RPMI7951 (cell line): ENCODE results near the gene STON1. TPM values are rescaled to one million over a fixed set of nuclear protein-coding genes. Genes with fewer than 3 reads are reported as not detected.
"Not testable (repeated sequence)": the region's sequence is repeated elsewhere in the genome, so short reads cannot be mapped to it uniquely, and the experiment has no call there.

ENCODE experiments used
- DNase-seq: peaks from one replicate; pipeline ENCODE4 v3.0.0-alpha.2; 2012; ENCODE audit warnings: low read depth
- total RNA-seq: library from RNA; depleted of rRNA; stranded (reverse); fragments of >200 nt; shearing (Covaris generic); gene quantifications from 2 replicates; pipeline ENCODE4 v1.2.3, GENCODE V29; 2014

The STON1 gene
- total RNA-seq, 1 experiment from 2014 or later = 7.0 TPM

DNA sequence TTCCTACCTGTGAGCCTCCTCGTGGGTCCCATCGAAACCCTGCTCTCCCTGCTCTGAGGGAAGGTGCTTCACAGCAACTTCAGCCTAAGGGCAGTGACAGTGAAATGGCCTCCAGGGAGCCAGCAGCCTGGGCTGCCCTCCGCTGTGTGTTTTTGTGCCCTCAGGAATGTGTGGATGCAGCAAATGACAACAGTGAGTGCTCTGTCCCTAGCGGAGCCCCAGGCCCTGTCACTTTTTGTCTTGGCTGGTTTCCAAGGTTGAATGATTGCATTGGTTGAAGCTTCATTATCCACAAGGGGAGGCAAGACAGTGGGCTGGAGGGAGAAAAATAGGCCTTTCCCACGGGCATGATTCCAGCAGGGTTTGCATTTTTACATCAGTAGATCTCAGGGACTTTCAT, 42.9 kb downstream of the STON1 start:
- DNase-seq = no peak

DNA sequence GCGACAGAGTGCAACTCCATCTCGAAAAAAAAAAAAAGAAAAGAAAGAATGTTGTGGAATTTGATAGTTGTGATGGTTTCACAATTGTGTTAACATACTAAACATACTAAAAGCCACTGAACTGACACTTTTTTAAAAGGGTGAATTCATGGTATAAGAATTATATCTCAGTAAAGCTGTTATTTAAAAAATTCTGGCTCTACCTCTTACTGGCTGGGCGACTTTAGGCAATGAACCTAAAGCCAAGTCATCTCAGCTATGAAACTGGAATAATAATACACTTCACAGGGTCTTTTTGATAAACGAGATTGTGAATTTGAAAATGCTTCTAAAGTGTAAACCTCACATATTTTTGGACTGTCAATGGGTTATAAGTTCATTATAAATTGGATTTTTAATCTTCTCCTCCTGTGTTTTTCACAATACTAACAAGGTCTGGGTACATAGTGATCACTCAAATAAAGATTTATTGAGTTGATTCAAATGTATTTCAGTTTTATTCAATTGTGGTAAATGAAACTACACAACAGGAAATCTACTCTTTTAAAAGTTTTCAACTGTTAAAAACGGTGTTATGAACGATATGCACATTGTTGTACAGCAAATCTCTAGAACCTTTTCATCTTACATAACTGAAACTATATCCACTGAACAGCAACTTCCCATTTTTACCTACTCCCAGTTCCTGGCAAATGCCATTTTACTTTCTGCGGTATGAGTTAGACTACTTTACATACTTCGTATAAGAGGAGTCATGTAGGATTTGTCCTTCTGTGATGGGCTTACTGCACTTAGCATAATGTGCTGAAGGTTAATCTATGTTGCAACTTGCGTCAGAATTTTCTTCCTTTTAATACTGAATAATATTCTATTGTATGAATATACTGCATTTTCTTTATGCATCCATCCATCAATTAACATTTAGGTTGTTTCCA, 44.7 kb downstream of the STON1 start:
- DNase-seq = no peak

DNA sequence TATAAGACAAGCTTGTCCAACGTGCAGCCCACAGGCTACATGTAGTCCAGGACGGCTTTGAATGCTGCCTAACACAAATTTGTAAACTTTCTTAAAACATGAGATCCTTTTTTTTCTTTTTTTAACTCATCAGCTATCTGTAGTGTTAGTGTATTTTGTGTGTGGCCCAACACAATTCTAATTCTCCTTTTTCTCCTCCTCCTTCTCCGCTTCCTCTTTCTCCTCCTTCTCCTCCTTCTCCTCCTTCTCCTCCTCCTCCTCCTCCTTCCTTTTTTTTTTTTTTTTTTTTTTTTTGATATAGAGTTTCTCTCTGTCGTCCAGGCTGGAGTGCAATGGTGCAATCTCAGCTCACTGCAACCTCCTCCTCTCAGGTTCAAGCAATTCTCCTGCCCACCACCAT, 48.4 kb downstream of the STON1 start:
- no peak for DNase-seq

DNA sequence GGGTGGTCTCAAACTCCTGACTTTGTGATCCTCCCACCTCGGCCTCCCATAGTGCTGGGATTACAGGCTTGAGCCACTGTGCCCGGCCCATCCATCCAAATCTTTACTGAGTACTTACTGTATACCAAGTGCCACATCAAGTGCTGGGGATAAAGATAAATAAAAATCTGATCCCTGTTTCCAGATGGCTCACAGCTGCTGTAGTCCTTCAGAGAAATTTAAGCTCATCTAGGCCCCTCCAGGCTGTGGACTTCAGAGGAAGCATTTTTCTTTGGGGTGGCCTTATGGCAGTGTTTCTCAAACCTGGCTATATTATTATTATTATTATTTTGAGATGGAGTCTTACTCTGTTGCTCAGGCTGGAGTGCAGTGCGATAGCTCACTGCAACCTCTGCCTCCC, 54.0 kb downstream of the STON1 start:
- no peak for DNase-seq

DNA sequence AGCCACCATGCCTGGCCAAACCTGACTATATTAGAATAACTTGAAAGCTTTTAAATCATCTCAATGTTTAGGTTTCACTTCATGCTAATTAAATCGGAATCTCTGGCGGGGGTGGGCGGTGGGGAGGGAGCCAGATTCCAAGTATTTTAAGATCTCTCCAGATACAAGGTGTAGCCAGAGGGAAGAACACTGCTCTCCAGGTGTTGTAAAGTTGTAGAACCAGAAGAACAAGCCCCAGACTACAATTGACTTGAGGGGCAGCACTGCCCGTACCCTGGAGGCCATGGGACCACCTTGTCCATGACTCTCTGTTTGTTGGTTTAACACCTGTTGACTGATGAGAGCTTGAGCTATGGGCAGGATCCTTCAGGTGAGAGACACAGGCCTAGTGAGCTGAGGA, 54.6 kb downstream of the STON1 start:
- DNase-seq = no peak

DNA sequence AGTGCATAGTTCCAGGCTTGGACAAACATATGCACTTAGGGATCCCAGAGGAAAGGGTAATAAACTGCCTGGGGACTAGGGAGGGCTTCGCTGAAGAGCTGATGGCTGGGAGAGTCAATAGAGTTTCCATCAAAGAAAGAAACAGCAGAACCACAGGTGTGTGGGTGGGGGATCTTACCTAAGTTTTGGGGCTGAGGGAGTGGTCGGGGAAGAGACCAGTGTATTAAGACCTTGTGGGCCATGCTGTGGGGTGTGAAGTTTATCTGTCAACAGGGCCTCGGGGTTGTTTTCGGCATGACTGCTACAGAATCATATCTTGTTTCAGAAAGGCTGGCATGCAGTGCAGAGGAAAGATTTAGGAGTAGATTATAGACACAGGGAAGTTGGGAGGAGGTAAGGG, 56.5 kb downstream of the STON1 start:
- no peak for DNase-seq

DNA sequence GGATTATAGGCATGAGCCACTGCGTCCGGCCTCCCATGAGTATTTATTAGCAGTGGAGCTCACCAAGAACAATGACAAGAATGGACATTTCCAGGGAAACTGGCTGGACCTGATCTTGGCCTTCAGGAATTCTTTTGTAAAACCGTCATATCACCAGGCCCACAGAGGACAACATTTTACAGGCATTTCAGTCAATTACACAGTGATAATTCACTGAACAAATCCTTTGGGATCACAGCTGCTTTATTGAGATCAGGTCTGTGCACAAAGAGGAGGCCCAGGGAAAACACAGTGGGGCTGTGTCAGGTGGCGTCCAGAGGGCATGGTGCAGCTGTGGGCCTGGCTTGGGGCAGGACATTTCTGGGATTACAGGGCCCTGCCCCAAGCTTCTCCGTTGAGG, 57.6 kb downstream of the STON1 start:
- no peak for DNase-seq

DNA sequence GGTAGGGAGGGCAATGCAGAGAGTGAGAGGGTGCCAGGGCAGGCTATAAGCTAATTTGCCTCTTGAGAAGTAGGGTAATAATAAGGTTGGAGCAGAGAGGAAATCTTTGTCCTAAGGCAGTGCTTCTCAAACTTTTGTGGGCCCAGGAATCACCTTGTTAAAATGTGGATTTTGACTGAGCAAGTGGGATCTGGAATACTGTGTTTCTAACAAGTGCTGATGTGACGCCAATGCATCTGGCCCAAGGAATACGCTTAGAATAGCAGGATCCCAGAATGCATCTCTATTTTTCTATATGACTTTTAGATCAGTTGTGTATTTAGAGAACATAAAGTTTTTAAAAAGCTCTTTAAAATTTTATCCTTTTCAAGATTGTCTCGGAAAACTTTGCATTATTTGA, 58.0 kb downstream of the STON1 start:
- no peak for DNase-seq

DNA sequence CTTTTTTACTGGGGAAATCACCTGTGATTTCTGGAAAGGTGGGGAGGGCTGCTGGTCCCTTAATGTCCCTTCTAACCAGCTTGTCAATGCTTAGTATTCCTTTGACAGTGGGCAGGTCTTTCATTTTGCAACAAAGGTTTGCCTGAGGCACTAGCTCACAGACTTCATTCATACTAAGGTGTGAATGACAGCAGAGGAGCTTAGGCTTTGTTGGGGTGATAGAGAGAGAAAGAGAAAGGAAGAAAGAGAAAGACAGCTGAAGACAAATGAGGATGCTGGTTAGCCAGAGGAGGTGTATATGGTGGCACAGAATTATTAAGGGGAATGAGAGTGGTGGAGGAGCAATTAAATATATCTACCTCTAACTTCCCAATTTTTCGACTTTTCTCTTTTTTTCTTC, 58.8 kb downstream of the STON1 start:
- DNase-seq = no peak

DNA sequence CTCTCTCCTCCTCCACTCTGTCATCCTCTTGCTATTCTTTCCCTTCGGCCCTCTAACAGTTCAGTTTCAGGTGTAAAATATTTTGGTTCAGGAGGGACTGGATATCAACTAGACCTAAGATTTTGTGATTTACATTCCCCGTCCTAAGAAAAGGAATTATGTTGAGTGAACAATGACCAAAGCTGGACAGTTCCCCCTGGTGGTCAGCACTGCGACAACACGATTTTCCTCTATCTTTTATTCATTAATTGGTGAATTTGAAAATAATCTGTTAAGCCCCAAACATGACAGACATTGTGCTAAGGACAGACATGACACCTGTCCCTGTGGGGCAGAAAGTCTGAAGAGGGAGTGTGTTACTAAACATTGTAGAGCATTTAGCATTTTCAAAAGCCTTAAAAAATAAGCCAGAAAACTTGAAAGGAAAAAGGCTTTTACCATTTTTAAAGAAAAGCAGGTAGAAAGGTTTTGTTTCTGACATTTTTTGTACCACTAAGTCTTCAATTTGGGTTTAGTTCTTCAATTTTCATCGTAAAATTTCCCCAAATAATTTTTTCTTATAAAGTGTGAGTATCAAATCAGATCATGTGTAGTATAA, 59.3 kb downstream of the STON1 start:
- peak; percentile 45 for DNase-seq

DNA sequence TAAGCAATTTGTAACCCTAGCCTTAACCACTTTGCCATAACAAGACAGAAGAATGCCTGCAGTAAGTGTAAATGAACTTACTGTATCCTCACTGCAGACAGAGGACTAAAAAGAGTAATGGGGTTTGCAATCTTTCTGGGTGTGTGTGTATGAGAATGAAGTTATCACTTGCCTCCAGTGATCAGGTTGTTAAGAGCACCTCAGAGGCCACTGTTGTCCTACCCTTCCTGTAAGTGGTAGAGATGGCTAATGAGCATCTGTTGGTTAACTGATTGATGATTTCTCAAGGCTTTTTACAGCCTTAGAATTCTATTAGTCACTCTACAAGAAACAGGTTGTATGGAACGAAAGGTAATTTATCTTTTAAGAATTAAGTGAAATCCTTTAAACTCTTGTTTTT, 60.1 kb downstream of the STON1 start:
- DNase-seq = no peak

DNA sequence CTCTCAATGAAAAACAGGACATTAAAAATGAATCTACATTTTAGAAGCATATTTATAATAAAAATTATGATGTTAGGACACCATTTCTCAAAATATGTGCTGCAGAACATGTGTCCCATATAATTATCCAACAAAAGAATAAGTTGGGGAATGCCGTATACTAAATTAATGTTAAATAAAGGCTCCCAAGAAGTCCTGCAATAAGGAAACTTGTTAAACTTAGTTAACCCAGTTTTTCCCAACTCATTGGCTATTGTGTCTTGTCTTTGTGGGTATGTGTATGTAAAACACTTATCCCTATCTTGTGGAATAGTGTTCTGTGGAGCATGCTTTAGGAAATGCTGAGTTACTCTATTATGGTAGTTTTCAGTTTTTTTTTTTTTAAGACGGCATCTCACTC, 62.1 kb downstream of the STON1 start:
- DNase-seq = no peak

DNA sequence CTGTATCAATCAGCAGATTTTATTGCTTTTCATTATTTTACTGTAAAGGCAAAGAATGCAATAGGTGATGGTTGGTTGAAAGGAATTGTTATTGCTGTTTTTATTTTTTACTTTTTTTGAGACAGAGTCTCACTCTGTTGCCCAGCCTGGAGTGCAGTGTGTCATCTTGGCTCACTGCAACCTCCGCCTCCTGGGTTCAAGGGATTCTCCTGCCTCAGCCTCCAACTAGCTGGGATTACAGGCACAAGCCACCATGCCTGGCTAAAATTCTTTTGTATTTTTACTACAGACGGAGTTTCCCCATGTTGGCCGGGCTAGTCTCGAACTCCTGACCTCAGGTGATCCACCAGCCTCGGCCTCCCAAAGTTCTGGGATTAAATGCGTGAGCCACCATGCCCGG, 66.8 kb downstream of the STON1 start:
- not testable (repeated sequence) for DNase-seq

DNA sequence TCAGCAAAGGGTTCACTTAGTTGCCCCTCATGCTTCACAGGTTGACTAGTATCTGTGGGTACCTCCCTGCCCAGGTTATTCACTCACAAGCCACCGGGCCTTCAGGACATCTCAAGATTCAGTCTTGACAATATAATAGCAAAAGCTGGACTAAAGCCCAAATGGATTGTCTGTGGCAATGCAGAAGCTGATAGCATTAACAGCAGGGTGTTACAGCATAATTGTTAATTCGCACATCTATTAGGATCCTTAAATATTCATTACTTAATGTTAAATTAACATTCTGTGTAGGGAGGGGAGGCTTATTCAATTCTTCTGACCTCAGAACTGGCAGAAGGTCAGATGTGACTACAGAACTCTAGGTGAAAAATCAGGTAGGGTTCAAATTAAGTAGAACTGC, 67.5 kb downstream of the STON1 start:
- no peak for DNase-seq

DNA sequence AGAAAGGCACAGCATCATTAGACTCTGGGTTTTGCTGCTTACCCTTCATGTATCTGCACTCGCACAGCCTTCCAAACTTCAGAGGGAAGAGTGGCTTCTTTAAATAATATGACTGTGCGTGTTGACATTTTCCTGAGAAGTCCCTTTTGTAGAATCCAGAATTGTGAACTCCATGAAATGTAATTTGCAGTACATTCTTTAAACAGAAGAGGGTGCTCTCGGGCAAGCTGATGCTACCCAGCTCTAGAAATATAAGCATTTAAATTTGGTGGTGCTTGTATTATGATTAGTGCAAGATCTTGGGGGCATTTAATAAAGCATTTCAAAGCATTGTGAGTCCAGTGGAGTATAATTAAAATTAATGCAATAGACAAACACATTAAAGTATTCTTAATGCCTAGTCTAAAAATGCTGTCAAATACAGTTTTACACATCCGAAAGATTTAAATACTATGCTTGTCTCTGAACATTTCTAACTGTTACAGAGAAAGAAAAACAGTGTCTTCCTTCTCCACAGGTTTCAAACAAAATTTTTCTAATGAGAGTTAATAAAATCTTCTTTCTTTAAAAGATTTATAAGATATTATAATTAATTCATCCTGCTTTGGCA, 70.4 kb downstream of the STON1 start:
- peak; percentile 38 for DNase-seq

DNA sequence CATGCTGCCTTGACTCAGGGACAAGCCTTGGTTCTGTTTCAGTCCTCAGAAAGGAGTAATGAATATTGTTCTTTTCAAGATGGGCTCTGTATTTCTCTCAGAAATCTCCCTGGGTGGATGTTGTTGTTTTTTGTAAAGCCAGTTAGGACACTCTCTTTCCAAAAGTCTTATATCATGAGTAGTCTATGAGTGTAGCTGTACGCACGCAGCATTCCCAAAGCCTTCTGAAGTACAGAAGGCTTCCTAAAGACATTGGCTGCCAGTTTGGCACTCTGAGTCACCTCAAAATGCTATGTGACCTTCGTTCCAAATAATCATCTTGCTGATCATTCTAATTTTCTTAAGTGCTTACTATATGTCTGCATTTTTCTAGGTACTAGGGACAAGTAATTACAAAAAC, 71.0 kb downstream of the STON1 start:
- no peak for DNase-seq

DNA sequence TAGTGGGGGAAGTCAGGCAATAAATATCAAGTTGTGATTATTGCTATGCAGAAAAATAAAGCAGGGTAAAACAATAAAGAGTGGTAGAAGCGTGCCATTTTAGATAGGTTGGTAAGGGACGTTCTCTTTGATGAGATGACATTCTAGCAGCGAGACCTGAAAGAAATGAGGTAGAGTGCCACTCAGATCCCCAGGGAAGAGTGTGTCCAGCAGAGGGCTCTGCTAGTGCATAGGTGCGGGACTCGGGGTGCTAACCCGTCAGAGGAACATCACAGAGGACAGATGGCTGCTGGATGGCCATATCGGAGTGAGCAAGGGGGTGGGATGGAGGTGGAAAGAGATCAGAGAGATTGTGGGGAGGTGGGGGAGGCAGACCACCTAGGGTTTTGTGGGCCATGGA, 71.4 kb downstream of the STON1 start:
- no peak for DNase-seq

DNA sequence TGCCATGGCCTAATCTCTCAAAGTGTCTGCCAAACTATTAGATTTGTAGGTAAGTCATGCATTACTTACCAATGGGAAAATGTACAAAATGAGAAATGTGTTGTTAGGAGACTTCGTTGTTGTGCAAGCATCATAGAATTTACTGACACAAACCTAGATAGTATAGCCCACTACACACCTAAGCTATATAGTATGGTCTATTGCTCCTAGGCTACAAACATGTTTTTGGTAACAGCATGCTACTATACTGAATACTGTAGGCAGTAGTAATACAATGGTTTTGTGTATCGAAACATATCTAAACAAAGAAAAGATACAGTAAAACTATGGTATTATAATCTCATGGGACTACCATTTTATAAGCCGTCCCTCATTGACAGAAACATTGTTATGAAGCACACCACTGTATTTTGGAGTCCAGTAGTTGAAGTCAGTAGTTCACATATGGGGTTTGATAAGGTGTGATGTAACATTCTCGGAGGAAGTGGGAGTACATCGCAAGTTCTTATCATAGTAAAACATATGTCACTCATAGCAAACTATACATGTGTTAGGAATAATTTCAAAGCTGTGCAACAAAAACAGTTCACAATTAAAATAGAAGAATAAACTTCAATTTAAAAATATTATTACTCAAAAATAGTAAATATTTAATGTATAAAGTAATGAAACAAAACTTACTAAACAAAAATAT, 75.7 kb downstream of the STON1 start:
- DNase-seq = no peak

DNA sequence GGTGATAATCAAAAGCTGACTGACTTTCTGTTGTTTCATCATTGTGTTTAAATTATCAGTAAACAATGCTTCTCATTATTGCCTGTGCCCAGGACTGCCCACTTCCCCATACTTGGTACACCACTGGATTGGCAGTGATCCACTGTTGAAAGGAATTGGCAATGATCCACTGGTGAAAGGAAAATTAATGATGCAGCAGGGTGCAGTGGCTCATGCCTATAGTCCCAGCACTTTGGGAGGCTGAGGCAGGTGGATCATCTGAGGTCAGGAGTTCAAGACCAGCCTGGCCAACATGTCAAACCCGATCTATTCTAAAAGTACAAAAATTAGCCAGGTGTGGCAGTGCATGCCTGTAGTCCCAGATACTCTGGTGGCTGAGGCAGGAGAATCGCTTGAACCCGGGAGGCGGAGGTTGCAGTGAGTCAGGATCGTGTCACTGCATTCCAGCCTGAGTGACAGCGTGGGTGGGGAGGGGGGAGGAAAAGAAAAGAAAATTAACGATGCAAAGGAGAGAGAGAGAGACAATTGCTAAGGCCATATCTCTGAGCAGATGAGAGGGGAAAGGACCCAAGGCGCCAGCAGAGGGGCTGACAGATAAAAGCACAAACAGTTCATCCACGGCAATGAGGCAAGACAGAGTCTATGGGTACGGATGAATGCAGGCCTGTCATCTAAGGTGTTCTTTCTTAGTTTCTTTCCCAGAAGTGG, 77.5 kb downstream of the STON1 start:
- peak; percentile 66 for DNase-seq

DNA sequence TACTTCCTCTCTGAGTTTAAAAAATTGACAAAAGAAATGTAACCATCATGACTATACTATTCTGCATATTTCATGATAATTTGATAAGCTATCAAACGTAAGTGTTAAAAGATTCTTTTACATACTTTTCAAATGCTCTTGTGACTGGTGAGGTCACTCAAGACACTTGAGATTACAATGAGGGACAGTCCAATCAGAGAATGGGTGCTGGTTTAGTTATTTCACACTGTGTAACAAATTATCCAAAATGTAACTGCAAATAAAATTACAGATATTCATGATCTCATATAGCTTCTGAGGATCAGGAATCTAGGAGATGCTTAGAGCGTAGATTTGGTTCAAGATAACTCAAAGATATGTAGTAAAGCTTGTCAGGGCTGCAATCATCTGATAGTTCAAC, 83.3 kb downstream of the STON1 start:
- no peak for DNase-seq

DNA sequence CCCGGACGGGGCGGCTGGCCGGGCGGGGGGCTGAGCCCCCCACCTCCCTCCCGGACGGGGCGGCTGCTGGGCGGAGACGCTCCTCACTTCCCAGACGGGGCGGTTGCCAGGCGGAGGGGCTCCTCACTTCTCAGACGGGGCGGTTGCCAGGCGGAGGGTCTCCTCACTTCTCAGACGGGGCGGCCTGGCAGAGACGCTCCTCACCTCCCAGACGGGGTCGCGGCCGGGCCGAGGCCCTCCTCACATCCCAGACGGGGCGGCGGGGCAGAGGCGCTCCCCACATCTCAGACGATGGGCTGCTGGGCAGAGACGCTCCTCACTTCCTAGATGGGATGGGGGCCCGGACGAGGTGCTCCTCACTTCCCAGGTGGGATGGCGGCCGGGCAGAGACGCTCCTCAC, 84.6 kb downstream of the STON1 start:
- not testable (repeated sequence) for DNase-seq

DNA sequence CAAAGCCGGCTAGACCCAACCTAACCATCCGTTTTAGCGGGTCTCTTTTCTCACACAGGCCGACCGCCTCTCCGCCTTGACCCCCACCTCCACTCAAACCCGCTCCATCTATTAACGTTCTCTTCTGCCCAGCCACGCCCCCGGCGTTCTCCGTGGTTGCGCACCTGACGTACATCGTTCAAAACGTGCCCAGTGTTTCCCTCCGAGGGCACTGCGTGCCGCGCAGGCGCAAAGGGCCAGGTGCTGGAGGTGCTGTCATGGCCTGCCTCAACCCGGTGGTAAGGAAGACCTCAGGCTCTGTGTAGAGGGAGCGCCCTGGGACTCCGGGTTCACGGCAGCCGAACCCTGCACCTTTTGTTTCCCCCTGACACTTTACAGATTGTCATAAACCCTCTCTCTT, 87.7 kb downstream of the STON1 start, which contains the start of gene GTF2A1L:
Gene GTF2A1L, plus strand, starts transcription at position 239 of the 400 bp plus-strand sequence. Its CDS starts 19 bp downstream, at position 258.
- no peak for DNase-seq
